Liver (tissue), 9 donors: ENCODE data around the gene OPTN. TPM values are rescaled to one million over a fixed set of nuclear protein-coding genes. Genes with fewer than 3 reads are reported as not detected.
A peak's percentile ranks its signal among the peaks of the same experiment; 100 is the strongest.

Experiments
- DNase-seq: peaks from one replicate; pipeline ENCODE4 v3.0.0-alpha.2; 2017; ENCODE audit warnings: low spot score
- H3K27ac ChIP-seq, 2 donors: one replicate each; pipeline ENCODE4 v1.7.0; 2013; ENCODE audit warnings: inconsistent platforms in 2 of 2, low read length in 2 of 2, control low read depth in 1 of 2, low read depth in 1 of 2, mild to moderate bottlenecking in 1 of 2
- H3K27me3 ChIP-seq, 4 donors: one replicate each; pipeline versions ENCODE4 v1.6.1 to v1.7.0; 2013; ENCODE audit warnings: low read length in 3 of 4, inconsistent platforms in 1 of 4, mild to moderate bottlenecking in 1 of 4, moderate library complexity in 1 of 4; ENCODE audit not compliant: control insufficient read depth in 4 of 4, insufficient read depth in 4 of 4
- H3K36me3 ChIP-seq, 4 donors: one replicate each; pipeline versions ENCODE4 v1.6.1 to v1.7.0; 2013; ENCODE audit warnings: low read length in 3 of 4, mild to moderate bottlenecking in 3 of 4, low read depth in 1 of 4, moderate library complexity in 1 of 4; ENCODE audit not compliant: control insufficient read depth in 4 of 4, insufficient read depth in 3 of 4
- H3K4me1 ChIP-seq, 4 donors: one replicate each; pipeline versions ENCODE4 v1.6.1 to v1.7.0; 2013; ENCODE audit warnings: low read length in 3 of 4, mild to moderate bottlenecking in 3 of 4, moderate library complexity in 1 of 4; ENCODE audit not compliant: control insufficient read depth in 4 of 4, insufficient read depth in 4 of 4
- H3K4me3 ChIP-seq, 3 donors: one replicate each; pipeline versions ENCODE4 v1.6.1 to v1.7.0; 2013; ENCODE audit warnings: low read length in 3 of 3, control low read depth in 1 of 3, low read depth in 1 of 3, mild to moderate bottlenecking in 1 of 3
- H3K9ac ChIP-seq, 2 donors: one replicate each; pipeline ENCODE4 v1.7.0; 2013; ENCODE audit warnings: low read length in 2 of 2, mild to moderate bottlenecking in 2 of 2, moderate library complexity in 2 of 2, control low read depth in 1 of 2, low read depth in 1 of 2
- H3K9me3 ChIP-seq, 4 donors: one replicate each; pipeline versions ENCODE4 v1.6.1 to v1.7.0; 2013; ENCODE audit warnings: low read length in 3 of 4; ENCODE audit not compliant: control insufficient read depth in 4 of 4
- EGR1 ChIP-seq, 2 donors: IDR thresholded peaks; 2 replicates each; pipeline ENCODE4 v1.6.1; 2016 to 2018; ENCODE audit warnings: antibody characterized with exemption in 2 of 2, low read depth in 2 of 2
- FOXA1 ChIP-seq: IDR thresholded peaks from 2 replicates; pipeline ENCODE4 v1.6.1; 2016; ENCODE audit warnings: antibody characterized with exemption
- FOXA2 ChIP-seq: IDR thresholded peaks from 2 replicates; pipeline ENCODE4 v1.6.1; 2016; ENCODE audit warnings: antibody characterized with exemption
- GABPA ChIP-seq, 2 donors: IDR thresholded peaks in 1 of 2; conservative IDR thresholded peaks in 1 of 2; 2 replicates each; pipeline ENCODE4 v1.6.1; 2016; ENCODE audit warnings: antibody characterized with exemption in 2 of 2, mild to moderate bottlenecking in 1 of 2, moderate library complexity in 1 of 2
- HNF4A ChIP-seq, 2 donors: conservative IDR thresholded peaks; 2 replicates each; pipeline ENCODE4 v1.6.1; 2016; ENCODE audit warnings: antibody characterized with exemption in 2 of 2, mild to moderate bottlenecking in 2 of 2
- HNF4G ChIP-seq: IDR thresholded peaks from 2 replicates; pipeline ENCODE4 v1.6.1; 2016; ENCODE audit warnings: antibody characterized with exemption
- JUND ChIP-seq, 2 donors: IDR thresholded peaks; 2 replicates each; pipeline ENCODE4 v1.6.1; 2016; ENCODE audit warnings: antibody characterized with exemption in 2 of 2
- NR2F2 ChIP-seq: IDR thresholded peaks from 2 replicates; pipeline ENCODE4 v1.6.1; 2016; ENCODE audit warnings: antibody characterized with exemption
- RAD21 ChIP-seq, 2 donors: IDR thresholded peaks; 2 replicates each; pipeline ENCODE4 v1.6.1; 2016; ENCODE audit warnings: antibody characterized with exemption in 2 of 2, mild to moderate bottlenecking in 2 of 2
- REST ChIP-seq: IDR thresholded peaks from 2 replicates; pipeline ENCODE4 v1.6.1; 2016; ENCODE audit warnings: antibody characterized with exemption, mild to moderate bottlenecking
- RXRA ChIP-seq, 2 donors: IDR thresholded peaks; 2 replicates each; pipeline ENCODE4 v1.6.1; 2017 to 2018; ENCODE audit warnings: antibody characterized with exemption in 2 of 2, mild to moderate bottlenecking in 1 of 2
- SP1 ChIP-seq: IDR thresholded peaks from 2 replicates; pipeline ENCODE4 v1.6.1; 2018; ENCODE audit warnings: antibody characterized with exemption, mild to moderate bottlenecking
- TAF1 ChIP-seq: conservative IDR thresholded peaks from 2 replicates; pipeline ENCODE4 v1.6.1; 2016; ENCODE audit warnings: antibody characterized with exemption, mild to moderate bottlenecking
- YY1 ChIP-seq: IDR thresholded peaks from 2 replicates; pipeline ENCODE4 v1.6.1; 2016; ENCODE audit warnings: antibody characterized with exemption, mild to moderate bottlenecking
- ZBTB33 ChIP-seq: IDR thresholded peaks from 2 replicates; pipeline ENCODE4 v1.6.1; 2016; ENCODE audit warnings: antibody characterized with exemption
- WGBS: extraction: QIAGEN DNeasy Blood & Tissue Kit; methylation state at CpG from one replicate; pipeline ENCODE4 v1.1.7; 2013; 5-methylcytosine and 5-hydroxymethylcytosine counted together
- polyA plus RNA-seq, 2 donors: library from polyadenylated mRNA; stranded (reverse) in 1 of 2; unstranded in 1 of 2; fragments of 200-250 nt in 1 of 2; fragments of >200 nt in 1 of 2; fragmentation: Nextera tagmentation in 1 of 2; extraction: Ambion mirVana in 1 of 2; gene quantifications; one replicate each; pipeline versions ENCODE4 v1.2.1 to v1.2.3, GENCODE V29; 2013 to 2015
- total RNA-seq, 2 donors: library from RNA; depleted of rRNA; stranded (reverse); fragments of >200 nt; gene quantifications; one replicate each; pipeline ENCODE4 v1.2.3, GENCODE V29; 2014
- TF ChIP-seq, protein P1 (sequence below): IDR thresholded peaks from 2 replicates; pipeline ENCODE4 v1.6.1; 2016; ENCODE audit warnings: antibody characterized with exemption
- TF ChIP-seq, protein P2 (sequence below): IDR thresholded peaks from 2 replicates; pipeline ENCODE4 v1.6.1; 2016; ENCODE audit warnings: antibody characterized with exemption
- TF ChIP-seq, protein P3 (sequence below): fragments of 150-350 bp; IDR thresholded peaks from 2 replicates; pipeline ENCODE4 v1.5.1; 2017; ENCODE audit warnings: improper control_type of control experiment, low read depth, low read length; ENCODE audit not compliant: missing input control
- donor health status: healthy.
- donor health status: healthy.
- donor health status: healthy.
- donor health status: healthy.
- donor health status: healthy.

OPTN gene
- total and polyA plus RNA-seq, 4 donors: 21.5 to 42.0 (median 34.2) TPM

DNA sequence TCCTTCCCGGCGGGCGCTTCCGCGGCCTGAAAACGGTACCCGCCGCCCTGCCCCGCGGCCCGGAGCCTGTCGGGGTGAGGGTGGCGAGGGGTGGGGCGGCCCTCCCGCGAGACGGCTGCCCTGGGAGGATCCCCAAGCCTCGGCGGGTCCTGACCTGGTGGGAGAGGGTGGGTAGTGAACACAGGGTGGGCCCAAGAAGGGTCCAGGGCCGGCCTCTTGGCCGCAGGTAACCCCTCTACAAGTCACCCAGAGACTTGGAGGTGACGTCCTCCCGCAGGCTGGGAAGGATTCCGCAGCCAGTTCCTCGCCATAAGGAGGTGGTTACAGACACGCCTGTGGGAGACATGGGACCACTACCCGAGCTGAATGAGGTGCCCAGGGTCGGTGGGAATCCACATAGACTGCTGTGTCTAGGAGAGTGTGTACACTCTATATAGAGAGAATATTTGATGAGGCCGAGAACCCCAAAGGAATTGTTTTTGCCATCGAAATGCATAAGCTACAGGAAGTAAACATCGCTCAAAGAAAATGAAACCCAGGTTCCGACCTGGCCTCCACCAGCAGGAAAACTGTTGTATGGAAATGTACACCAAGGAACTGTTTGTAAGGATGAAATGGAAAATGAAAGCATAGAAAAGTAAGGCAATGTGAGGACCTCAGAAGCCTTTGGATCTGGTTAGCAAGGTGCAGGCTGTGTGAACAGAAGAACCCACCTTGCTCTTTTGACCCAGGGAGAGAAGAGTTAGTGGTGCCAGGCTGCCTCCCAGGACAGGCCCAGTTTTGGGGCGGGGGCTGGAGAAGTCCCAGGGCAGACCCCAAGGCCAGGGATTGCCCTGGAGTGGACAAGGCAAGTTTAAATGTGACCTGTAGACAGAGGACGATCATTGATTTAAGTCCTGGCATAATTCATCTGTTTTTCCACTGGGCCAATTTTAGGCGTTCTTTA is 659 bp downstream of the OPTN start:
- Histone ChIP-seq H3K4me1 (peaks cover 1 to 44% (median 26%) of the 10 kb centered on the region in 4 donors), H3K27ac (peak overlapping the region; percentile 83 to 93), H3K27me3 (no peaks in the 10 kb centered on the region), H3K36me3 (peaks cover 0 to 1% (median 0%) of the 10 kb centered on the region in 4 donors), H3K9me3 (no peaks in the 10 kb centered on the region), H3K4me3 (peak overlapping the region; percentile 90 to 97 (median 90)), H3K9ac (peak overlapping the region; percentile 40 to 97)
- no peak for TF ChIP-seq GABPA (IDR thresholded peaks at IDR 0.05 in 1 of 2, conservative IDR thresholded peaks at IDR 0.05 in 1 of 2)
- TF ChIP-seq FOXA2: no peak
- TF ChIP-seq FOXA1: no peak
- no peak for TF ChIP-seq JUND (IDR thresholded peaks at IDR 0.05)
- TF ChIP-seq SP1: peak; percentile 22
- TF ChIP-seq, protein P1, sequence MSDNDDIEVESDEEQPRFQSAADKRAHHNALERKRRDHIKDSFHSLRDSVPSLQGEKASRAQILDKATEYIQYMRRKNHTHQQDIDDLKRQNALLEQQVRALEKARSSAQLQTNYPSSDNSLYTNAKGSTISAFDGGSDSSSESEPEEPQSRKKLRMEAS: no peak
- TF ChIP-seq, protein P2, sequence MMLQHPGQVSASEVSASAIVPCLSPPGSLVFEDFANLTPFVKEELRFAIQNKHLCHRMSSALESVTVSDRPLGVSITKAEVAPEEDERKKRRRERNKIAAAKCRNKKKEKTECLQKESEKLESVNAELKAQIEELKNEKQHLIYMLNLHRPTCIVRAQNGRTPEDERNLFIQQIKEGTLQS: no peak
- TF ChIP-seq RAD21 (IDR thresholded peaks at IDR 0.05): no peak
- TF ChIP-seq HNF4A (conservative IDR thresholded peaks at IDR 0.05): peak; percentile 20 to 33
- no peak for TF ChIP-seq HNF4G
- no peak for TF ChIP-seq TAF1
- TF ChIP-seq, protein P3, sequence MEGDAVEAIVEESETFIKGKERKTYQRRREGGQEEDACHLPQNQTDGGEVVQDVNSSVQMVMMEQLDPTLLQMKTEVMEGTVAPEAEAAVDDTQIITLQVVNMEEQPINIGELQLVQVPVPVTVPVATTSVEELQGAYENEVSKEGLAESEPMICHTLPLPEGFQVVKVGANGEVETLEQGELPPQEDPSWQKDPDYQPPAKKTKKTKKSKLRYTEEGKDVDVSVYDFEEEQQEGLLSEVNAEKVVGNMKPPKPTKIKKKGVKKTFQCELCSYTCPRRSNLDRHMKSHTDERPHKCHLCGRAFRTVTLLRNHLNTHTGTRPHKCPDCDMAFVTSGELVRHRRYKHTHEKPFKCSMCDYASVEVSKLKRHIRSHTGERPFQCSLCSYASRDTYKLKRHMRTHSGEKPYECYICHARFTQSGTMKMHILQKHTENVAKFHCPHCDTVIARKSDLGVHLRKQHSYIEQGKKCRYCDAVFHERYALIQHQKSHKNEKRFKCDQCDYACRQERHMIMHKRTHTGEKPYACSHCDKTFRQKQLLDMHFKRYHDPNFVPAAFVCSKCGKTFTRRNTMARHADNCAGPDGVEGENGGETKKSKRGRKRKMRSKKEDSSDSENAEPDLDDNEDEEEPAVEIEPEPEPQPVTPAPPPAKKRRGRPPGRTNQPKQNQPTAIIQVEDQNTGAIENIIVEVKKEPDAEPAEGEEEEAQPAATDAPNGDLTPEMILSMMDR: no peak
- TF ChIP-seq NR2F2: no peak
- no peak for TF ChIP-seq EGR1 (IDR thresholded peaks at IDR 0.05; ENCODE audit: low read depth in 2 of 2)
- TF ChIP-seq YY1: peak; percentile 37
- TF ChIP-seq REST: no peak
- peak in 1 of 2 donors; percentile 7 for TF ChIP-seq RXRA (IDR thresholded peaks at IDR 0.05)
- no peak for TF ChIP-seq ZBTB33
- WGBS: 2% methylated on average over 35 of the region's 35 CpGs
- DNase-seq: peak; percentile 57
